ENCODE measurements around the gene HSD17B14.
"Not testable (repeated sequence)": the region's sequence is repeated elsewhere in the genome, so short reads cannot be mapped to it uniquely, and the experiment has no call there.

HSD17B14 gene

DNA sequence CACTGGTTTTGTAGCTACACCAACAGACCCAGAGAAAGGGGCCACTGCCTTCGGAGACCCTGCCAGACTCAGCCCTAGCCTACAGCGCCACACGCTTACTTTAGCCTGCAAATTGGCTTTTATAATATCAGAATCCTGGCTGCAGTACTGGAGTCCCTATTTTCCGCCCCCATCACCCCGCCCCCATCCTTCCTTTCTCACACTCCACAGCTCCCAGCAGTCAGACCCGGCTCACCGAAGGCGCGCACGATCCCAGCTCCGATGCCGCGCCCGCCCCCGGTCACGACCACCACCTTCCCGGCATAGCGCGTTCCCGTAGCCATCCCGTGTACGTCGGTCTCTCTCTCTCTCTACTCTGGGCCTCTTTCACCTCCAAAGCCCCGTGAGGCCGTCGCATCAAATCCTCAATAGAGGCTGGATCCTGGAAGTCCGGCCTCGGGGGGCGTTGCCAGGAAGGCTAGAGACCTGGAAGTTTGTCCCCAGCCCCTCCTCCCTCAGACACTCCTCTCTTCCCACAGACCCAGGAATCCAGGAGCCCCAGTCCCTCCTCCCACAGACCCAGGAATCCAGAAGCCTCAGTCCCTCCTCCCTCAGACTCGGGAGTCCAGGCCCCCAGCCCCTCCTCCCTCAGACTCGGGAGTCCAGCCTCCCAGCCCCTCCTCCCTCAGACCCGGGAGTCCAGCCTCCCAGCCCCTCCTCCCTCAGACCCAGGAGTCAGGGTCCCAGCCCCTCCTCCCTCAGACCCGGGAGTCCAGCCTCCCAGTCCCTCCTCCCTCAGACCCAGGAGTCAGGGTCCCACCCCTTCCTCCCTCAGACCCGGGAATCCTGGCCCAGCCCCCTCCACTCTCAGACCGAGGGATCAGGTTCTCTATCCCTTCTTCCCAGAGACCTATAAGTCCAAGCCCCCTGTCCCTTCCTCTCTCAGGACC is at the start of gene HSD17B14:
Gene HSD17B14 (minus strand): TSS at position 403 of the 929 bp plus-strand sequence. CDS start 80 bp downstream, at position 323.
- no peak for DNase-seq (ENCODE audit: low spot score)

DNA sequence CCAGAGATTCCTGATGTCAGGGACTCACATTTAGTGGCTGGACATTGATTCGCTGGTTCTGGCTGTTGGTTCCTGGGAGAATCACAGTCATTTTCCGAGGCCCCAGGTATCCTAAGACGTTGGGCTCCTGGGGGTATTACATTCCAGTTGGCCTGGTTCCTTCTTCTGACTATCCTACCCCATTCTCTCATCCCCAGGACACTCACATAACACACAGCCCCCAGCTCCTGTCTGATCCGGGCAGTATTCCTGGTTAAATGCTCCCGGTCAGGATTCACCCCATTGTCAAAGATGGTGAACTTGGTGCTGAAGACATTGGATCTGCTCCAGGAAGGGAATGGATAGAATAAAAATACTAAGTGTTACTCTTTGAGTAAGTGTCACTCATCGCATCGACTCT is 47.4 kb upstream of the HSD17B14 start:
- DNase-seq (ENCODE audit: low spot score) = no peak

DNA sequence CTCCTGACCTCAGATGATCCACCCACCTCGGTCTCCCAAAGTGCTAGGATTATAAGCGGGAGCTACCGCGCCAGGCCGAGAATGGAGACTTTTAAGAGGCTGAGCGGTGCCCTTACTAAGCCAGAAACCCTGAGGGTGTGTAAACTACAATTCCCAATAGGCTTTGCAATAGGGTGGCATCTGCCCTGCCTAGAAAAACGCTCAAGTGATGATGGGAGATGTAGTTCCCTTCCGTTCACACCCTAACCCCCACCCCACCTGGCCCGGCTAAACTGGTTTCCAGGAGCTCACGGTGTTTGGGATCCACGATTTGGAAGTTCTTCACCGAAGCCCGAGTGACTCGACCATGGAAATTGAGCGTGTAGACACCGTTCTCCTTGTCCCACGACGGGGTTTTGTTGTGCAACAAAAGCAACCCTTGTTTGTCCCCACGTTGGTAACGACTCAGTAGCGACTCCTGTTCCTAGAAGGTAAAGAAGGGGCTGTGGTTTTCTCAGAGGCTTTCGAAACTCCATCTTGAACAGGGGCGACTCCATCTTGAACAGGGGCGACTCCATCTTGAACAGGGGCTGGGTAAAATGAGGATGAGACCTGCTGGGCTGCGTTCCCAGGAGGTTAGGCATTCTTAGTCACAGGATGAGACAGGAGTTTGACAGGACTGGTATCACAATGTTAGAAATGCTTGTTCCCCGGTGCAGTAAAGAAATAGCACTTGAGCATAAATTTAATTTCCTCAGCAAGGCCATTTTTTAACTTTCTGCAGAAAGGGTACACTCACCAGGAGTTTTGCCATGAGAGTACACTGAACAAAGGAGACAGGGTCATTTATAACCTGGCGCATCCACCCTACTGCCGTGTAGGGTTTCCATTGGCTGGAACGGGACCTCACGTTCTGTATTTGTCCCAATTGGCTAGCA is 45.7 kb upstream of the HSD17B14 start:
- DNase-seq (ENCODE audit: low spot score) = no peak

DNA sequence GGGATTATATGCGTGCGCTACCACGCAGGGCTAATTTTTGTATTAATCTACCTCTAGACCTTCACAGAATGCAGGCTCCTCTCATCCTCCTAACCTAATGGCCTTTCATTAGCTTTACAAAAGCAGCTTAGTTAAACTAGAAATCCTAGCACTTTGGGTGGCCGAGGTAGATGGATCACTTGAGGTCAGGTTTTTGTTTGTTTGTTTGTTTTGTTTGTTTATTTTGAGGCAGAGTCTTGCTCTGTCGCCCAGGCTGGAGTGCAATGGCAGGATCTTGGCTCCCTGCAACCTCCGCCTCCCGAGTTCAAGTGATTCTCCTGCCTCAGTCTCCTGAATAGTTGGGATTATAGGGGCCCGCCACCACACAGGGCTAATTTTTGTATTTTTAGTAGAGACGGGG is 43.4 kb upstream of the HSD17B14 start:
- not testable (repeated sequence) for DNase-seq (ENCODE audit: low spot score)

DNA sequence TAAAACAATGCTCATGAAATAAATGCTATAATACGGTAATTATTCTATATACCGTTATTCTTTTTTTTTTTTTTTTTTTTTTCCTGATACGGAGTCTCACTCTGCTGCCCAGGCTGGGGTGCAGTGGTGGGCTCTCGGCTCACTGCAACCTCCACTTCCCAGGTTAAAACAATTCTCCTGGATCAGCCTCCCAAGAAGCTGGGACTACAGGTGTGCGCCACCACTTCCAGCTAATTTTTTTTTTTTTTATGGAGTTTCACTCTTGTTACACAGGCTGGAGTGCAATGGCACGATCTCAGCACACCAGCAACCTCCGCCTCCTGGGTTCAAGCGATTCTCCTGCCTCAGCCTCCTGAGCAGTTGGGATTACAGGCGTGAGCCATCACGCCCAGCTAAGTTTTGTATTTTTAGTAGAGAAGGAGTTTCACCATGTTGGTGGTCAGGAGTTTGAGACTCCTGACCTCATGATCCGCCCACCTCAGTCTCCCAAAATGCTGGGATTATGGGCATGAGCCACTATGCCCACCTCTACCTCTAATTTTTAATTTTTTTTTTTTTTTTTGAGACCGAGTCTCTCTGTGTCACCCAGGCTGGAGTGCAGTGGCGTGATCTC is 42.8 kb upstream of the HSD17B14 start:
- no peak for DNase-seq (ENCODE audit: low spot score)

DNA sequence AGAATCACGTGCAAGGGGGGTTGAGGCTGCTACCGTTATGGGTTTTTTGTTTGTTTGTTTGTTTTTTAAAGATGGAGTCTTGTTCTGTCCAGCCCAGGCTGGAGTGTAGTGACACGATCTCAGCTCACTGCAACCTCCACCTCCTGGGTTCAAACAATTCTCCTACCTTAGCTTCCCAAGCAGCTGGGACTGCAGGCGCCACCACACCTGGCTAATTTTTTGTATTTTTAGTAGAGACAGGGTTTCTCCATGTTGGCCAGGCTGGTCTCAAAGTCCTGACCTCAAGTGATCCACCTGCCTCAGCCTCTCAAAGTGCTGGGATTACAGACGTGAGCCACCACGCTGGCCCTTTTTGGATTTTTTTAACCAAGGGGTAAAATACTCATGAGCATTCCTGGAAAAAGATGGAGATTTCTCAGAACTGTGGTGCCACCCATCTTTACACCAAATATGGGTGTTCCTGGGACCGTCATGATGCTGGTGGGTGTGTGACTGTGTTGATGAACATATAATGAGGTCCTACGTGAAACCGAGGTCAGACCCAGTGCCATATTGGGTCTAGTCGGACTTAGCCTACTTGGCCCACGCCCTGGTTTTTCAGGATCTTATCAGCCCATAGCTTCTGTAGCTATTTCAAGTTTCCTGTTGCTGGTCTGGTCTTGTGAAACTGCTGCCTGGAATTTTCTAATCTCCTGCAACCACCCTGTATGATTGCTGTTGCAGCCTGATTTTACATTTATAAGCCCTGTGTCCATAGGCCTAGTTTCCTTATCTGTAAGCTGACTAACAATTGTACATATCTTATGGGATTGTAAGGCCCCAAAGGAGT is 42.1 kb upstream of the HSD17B14 start:
- DNase-seq (ENCODE audit: low spot score) = no peak

DNA sequence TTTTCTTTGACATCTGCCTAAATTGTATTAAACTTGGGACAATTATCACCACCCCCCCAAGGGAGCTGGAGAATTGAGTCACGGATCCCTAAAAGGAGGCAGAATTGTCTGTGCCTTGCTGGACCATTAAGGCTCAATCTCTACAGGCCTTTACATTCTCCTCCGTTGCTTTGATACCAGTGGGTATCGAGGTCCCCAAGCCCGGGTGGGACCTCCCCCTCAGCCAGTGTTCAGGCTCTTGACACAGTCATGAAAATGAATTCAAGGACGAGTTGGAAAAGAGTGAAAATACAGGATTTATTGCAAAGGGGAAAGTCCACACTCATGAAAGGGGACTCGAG is 41.5 kb upstream of the HSD17B14 start:
- no peak for DNase-seq (ENCODE audit: low spot score)

DNA sequence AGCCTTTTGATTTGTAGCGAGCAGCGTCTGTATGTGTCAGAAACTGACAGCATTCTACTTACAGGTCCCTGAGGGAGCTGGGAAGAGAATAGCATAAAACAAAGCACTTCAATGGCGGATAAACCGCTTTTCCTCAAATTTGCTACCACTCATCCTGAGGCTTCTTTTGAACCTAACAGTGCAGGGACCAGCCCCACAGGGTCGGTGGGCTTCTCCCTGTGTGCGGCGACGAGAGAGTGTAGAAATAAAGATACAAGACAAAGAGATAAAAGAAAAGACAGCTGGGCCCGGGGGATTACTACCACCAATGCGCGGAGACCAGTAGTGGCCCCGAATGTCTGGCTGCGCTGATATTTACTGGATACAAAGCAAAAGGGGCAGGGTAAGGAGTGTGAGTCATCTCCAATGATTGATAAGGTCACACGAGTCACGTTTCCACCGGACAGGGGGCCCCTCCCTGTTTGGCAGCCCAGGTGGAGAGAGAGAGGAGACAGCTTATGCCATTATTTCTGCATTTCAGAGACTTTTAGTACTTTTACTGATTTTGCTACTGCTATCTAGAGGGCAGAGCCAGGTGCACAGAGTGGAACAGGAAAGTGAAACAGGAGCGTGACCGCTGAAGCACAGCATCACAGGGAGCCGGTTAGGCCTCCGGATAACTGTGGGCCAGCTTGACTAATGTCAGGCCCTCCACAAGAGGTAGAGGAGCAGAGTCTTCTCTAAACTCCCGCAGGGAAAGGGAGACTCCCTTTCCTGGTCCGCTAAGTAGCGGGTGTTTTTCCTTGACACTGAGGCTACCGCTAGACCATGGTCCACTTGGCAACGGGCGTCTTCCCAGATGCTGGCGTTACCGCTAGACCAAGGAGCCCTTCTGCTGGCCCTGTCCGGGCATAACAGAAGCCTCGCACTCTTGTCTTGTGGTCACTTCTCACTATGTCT is 40.0 kb upstream of the HSD17B14 start:
- DNase-seq (ENCODE audit: low spot score) = not testable (repeated sequence)

DNA sequence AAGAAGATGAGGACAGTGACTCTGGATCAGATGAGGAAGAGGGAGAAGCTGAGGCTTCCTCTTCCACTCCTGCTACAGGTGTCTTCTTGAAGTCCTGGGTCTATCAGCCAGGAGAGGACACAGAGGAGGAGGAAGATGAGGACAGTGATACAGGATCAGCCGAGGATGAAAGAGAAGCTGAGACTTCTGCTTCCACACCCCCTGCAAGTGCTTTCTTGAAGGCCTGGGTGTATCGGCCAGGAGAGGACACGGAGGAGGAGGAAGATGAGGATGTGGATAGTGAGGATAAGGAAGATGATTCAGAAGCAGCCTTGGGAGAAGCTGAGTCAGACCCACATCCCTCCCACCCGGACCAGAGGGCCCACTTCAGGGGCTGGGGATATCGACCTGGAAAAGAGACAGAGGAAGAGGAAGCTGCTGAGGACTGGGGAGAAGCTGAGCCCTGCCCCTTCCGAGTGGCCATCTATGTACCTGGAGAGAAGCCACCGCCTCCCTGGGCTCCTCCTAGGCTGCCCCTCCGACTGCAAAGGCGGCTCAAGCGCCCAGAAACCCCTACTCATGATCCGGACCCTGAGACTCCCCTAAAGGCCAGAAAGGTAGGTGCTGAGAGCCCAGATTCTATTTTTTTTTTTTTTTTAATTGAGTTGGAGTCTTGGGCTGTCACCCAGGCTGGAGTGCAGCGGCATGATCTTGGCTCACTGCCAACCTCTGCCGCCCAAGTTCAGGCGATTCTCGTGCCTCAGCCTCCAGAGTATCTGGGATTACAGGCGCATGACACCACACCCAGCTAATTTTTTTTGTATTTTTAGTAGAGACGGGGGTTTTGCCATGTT is 38.2 kb upstream of the HSD17B14 start:
- DNase-seq (ENCODE audit: low spot score) = peak; percentile 39

DNA sequence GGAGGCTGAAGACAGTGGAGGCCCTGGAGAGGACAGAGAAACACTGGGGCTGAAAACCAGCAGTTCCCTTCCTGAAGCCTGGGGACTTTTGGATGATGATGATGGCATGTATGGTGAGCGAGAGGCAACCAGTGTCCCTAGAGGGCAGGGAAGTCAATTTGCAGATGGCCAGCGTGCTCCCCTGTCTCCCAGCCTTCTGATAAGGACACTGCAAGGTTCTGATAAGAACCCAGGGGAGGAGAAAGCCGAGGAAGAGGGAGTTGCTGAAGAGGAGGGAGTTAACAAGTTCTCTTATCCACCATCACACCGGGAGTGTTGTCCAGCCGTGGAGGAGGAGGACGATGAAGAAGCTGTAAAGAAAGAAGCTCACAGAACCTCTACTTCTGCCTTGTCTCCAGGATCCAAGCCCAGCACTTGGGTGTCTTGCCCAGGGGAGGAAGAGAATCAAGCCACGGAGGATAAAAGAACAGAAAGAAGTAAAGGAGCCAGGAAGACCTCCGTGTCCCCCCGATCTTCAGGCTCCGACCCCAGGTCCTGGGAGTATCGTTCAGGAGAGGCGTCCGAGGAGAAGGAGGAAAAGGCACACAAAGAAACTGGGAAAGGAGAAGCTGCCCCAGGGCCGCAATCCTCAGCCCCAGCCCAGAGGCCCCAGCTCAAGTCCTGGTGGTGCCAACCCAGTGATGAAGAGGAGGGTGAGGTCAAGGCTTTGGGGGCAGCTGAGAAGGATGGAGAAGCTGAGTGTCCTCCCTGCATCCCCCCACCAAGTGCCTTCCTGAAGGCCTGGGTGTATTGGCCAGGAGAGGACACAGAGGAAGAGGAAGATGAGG is 37.4 kb upstream of the HSD17B14 start:
- no peak for DNase-seq (ENCODE audit: low spot score)

DNA sequence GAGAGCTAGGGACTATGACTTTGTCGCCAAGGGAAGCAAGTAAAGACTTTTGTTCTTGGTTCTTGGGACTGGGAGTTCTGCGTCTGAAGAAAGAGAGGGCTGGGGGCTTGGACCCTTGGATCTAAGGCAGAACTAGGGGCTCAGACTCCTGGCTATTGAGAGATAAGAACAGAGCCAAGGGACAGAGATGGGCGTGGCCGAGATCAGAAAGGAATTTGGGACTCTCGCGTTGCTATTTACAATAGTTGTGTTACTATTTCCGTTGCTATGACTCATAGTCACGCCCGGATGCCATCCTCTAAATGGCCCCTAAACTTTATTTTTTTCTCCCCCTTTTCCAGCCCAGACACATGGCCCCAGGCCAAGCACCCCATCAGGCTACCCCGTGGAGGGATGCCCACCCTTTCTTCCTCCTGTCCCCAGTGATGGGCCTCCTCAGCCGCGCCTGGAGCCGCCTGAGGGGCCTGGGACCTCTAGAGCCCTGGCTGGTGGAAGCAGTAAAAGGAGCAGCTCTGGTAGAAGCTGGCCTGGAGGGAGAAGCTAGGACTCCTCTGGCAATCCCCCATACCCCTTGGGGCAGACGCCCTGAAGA is 36.7 kb upstream of the HSD17B14 start:
- peak; percentile 95 for DNase-seq (ENCODE audit: low spot score)

DNA sequence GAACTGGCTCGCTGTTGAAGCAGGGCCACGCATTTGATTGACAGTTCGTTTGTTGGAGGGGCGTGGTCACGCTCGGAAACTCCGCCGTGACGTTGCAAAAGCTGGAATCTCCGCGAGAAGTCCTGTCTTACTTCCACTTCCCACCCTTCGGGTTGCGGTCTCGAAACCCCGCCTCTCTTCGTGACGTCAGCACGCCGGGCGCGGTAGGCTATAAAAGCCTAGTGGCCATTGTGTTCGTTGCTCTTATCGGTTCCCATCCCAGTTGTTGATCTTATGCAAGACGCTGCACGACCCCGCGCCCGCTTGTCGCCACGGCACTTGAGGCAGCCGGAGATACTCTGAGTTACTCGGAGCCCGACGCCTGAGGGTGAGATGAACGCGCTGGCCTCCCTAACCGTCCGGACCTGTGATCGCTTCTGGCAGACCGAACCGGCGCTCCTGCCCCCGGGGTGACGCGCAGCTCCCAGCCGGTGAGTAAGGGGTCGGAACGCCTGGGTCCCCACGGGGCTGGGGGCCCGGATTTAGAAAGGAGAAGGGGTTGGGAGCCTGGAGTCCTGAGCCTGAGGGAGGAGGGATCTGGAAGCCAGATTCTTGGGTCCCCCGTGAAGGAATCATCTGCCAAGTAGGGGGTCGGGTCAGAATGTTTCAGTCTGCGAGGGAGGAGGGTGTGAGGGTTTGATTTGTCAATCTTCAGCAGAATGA is 36.0 kb upstream of the HSD17B14 start, which contains the start of gene PPP1R15A:
Gene PPP1R15A (plus strand): TSS at position 240 of the 702 bp plus-strand sequence. CDS start 813 bp downstream, outside the sequence.
- DNase-seq (ENCODE audit: low spot score) = peak; percentile 98

DNA sequence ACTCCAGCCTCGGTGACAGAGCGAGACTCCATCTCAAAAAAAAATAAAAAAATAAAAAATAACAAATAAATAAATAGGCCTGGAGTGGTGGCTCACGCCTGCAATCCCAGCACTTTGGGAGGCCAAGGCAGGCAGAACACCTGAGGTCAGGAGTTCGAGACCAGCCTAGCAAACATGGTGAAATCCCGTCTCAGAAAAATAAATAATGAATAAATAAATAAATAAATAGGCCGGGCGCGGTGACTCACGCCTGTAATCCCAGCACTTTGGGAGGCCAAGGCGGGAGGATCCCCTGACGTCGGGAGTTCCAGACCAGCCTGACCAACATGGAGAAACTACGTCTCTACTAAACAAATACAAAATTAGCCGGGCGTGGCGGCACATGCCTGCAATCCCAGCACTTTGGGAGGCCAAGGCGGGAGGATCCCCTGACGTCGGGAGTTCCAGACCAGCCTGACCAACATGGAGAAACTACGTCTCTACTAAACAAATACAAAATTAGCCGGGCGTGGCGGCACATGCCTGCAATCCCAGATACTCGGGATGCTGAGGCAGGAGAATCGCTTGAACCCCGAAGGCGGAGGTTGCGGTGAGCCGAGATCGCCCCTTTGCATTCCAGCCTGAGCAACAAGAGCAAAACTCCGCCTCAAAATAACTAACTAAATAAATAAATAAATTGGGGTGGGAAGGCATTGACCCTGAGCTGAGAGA is 35.3 kb upstream of the HSD17B14 start:
- DNase-seq (ENCODE audit: low spot score) = not testable (repeated sequence)

DNA sequence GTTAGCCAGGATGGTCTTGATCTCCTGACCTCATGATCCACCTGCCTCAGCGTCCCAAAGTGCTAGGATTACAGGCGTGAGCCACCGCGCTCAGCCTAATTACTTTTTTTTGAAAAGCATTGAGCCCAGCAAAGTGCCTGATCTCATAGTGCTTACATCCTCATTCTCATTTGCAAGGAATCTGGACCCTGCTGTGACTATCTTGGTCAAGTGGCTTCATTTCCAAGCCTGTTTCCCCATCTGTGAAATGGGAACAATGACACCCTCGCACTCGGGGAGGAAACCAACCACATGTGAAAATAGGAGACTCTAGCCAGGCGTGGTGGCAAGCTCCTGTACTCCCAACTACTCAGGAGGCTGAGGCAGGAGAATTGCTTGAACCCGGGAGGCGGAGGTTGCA is 33.8 kb upstream of the HSD17B14 start:
- DNase-seq (ENCODE audit: low spot score) = no peak

DNA sequence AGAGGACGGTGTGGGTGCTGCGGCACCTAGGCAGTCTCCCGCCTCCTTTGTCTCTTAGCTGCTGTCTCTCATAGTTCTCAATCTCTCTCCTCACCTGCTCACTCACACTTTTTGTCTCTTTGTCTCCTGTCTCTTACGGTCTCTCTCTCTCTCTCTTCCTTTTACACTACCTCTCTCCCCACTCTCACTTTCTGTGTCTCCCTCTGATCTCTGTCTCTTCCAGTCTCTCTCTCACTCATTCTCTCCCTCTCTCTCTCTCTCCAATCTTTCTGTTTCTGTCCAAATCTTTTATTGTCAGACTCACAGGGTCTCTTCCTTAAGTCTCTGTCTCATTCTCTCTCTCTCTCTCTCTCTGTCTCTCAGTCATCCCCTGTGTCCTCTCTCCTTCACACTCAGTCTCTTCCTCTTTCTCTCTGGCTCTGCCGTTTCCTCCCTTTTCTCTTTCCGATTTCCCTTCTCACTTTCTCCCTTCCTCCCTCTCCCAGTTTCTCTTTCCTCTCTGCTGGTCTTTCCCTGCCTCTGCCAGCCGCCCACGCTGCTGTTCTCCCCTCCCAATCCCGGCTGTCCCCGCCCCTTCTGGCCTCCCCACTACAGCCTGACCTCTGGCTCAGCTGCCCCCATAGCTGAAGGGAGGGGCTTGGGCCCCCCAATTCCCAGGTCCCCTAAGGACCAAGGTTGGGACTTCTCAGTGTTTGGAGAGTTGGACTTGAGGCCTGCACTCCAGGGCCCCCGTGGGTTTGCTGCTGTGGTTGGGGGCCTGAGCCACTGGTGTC is 32.0 kb upstream of the HSD17B14 start, which contains the start of gene PLEKHA4:
Gene PLEKHA4 (minus strand): TSS at position 504 of the 773 bp plus-strand sequence. CDS start 997 bp downstream, outside the sequence.
- DNase-seq (ENCODE audit: low spot score) = no peak

DNA sequence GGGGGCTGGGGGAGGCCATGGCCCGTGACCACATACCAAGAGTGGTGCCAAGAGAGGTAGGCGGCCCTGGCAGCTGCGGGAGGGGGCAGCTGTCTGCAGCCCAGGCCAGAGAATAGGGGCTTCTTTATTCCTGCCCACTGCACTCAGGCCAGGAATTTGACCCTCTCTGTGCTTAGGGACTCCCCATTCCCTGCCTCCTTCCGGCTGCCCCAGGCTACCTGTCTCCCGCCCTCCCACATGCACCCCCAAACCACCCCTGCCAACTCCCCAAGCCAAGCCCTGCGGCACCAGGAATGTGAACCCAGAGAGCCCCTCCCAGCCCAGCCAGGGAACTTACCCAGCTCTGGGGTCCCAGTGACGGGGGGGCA is 31.4 kb upstream of the HSD17B14 start:
- no peak for DNase-seq (ENCODE audit: low spot score)
